ENCODE results near the gene VRK2.
"Not testable (repeated sequence)": the region's sequence is repeated elsewhere in the genome, so short reads cannot be mapped to it uniquely, and the experiment has no call there.

VRK2 gene

DNA sequence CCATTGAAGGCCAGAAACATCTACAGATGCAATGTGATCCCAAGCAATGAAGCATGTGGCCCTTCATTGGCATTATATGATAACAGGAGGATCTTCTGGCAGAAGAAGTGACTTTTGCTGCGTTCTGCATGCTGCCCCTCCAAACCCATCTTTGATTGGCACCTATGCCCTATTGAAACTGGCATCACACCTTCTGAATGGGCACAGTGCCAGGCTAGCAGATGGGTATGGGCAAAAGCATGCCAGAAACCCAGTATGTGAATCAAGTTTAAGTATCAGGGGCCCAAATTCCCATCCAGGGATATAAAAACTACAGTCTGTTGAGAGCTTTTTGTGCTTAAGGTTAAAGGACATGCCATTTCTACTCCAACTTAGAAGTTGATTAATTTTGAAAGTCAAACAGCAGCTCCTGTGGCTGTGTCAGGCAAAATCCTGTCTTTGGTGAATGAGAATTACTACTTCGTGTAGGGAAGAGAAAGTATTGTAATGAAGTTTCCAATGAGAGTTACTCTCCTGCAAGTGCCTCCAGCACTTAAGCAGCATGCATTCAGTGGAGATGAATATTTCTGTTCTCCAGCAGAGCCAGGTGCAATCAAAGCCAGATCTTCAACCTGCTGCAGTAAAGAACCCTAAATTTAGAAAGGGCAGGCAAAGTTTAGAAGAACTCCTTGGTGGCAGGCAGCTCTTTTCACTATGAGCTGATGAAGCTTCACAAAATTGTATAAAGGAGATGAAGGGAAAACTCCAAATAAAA lies 8.6 kb downstream of the VRK2 start:
- DNase-seq (ENCODE audit: low spot score), result no peak

DNA sequence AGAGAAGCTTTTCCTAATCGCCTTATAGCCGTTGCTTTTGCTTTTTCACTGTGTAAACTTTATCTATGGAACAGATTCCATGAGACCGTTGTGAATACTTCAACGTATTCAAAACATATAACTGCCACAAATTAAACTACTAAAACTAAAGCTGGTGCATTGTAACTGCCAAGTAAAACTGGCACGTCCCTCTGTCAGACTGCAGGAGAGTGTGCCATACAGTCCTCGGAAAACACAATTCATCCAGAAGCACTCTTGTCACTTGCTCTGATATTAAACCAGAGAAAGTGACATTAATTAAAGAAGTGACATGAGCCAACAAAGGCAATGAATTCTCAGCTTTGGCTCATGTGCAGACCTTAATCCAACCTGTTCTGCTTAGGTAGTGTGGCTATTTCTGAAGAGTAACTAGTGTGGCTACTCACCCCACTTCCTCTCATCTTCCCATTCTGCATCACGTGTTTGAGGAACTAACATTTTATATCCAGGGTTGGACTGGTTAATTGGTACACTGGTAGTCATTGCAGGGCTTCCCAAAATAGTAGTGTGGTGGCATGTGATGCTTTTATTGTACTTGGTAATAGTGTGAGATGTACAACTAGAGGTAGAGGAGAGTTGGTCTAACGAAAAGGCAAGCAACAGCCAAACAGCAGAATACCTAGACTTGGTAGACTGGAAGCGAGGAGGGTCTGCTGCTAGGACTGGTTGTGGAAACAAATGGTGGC lies 9.7 kb downstream of the VRK2 start:
- DNase-seq (ENCODE audit: low spot score), result no peak

DNA sequence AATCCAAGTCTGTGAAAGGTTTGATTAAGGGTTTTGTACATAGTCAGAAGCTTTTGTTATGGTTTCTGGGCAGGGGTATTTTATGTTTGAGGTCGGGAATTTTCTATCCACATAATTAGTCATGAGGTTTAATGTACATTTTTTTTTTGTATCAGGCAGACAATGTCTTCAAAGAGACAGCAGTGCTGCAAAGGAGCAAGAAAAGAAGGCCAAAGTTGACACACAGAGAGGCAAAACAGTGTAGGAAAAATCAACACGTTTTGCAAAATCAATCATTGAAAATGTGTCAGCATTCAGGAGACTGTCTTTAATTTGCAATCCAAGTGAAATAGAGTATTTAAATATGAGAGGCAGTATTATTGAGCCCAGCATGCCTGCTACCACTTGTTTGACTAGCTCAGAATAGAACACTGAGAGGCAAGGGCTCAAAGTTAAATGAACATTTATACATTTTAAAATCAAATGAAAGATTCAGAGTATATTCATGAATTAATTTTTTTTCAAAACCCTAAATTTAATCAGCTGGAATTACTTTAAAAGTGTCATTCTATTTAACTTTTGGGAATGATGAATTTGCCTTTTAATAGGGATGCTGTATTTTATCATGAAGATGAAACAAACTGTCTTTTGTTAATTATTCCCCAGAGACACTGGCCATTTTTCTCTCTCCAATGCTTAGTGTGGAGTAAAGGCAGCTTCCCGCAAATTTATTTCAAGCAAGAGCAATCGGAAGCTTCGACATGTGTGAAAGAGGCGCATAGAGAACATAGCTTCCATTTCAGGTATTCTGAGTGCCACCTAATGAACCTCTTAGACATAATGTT lies 11.3 kb downstream of the VRK2 start:
- no peak for DNase-seq (ENCODE audit: low spot score)

DNA sequence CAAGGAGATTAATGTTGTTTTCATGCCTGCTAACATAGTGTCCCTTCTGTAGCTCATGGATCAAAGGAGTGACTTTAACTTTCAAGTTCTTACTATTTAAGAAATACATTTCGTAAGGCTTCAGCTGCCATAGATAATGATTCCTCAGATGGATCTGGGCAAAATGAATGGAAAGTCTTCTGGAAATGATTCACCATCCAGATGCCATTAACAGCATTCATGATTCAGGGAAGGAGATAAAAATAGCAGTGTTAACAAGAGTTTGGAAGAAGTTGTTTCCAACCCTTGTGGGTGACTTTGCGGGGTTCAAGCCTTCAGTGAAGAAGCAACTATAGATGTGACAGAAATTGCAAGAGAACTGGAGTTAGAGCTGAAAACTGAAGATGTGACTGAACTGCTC lies 17.0 kb downstream of the VRK2 start:
- DNase-seq (ENCODE audit: low spot score), result peak; percentile 46

DNA sequence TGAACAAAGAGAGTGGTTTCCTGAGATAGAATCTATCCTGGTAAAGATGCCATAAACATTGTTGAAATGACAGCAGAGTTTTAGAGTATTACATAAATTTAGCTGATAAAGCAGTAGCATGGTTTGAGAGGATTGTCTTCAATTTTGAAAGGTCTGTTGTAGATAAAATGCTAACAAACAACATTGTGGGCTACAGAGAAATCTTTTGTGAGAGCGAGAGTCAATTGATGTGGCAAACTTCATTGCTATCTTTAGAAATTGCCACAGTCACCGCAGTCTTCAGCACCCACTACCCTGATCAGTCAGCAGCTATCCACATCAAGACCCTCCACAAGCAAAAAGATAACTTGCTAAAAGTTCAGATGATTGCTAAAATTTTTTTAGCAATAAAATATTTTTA lies 17.5 kb downstream of the VRK2 start:
- no peak for DNase-seq (ENCODE audit: low spot score)

DNA sequence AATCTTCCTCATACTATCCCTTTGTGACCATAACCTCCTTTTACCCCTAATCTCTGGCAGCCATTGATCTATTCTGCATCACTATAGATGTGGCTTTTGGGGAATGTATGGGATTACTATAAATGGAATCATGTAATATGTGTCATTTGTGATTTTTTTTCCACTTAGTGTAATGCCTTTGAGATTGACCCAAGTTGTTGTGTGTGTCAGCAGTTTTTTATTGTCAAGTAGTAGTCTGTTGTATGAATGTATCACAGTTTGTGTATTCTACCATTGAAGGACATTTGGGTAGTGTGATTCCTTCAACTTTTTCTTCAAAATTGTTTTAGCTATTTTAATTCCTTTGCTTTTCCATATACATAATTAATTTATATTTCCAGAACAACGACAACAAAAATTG lies 18.6 kb downstream of the VRK2 start:
- DNase-seq (ENCODE audit: low spot score), result no peak

DNA sequence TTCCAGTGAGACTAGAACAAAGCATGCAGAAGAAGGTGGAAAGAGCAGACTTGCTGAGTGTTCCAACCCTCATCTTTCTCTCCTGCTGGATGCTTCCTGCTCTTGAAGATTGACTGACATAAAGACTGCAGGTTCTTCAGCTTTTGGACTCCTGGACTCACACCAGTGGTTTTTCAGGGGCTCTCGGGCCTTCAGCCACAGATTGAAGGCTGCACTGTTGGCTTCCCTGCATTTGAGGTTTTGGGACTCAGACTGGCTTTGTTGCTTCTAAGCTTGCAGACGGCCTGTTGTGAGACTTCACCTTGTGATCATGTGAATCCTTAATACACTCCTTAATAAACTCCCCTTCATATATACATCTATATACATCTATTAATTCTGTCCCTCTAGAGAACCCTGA lies 20.4 kb downstream of the VRK2 start:
- DNase-seq (ENCODE audit: low spot score), result no peak

DNA sequence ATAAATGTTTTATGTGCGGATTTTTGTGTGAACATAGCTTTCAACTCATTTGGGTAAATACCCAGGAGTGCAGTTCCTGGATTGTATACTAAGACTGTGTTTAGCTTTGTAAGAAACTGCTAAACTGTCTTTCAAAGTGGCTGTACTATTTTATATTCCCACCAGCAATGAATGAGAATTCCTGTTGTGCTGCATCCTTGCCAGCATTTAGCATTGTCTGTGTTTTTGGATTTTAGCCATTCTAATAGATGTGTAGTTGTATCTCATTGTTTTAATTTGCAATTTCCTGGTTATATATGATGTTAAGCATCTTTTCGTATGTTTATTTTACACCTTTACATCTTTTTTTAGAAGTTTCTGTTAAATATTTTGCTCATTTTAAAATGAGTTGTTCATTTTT lies 24.2 kb downstream of the VRK2 start:
- no peak for DNase-seq (ENCODE audit: low spot score)

DNA sequence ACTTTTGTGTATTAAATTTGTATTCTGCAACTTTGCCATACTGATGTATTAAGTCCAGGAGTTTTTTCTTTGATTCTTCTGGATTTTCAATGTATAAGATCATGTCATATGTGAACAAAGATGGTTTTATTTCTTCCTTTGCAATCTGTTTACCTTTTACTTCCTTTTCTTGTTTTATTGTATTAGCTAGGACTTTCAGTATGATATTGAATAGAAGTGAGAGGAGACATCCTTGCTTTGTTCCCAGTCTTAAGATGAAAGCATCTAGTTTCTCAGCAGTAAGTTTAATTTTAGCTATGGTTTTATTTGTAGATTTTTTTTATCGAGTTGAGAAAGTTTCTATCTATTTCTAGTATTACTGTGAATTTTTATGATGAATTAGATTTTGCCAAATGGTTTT lies 25.5 kb downstream of the VRK2 start:
- DNase-seq (ENCODE audit: low spot score), result no peak

DNA sequence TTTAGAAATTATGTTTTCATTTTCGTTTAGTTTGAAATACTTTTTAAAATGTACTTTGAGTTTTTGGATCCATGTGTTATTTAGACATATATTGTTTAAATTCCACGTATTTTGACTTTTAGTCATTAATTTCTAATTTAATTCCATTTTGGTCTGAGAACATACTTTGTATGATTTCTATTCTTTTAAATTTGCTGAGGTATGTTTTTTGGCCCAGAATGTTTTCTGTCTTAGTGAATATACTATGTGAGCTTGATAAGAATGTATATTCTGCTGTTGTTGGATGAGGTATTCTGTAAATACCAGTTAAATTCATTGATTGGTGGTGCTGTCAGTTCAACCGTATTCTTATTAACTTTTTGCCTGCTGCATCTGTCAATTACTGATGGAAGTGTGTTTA lies 26.4 kb downstream of the VRK2 start:
- no peak for DNase-seq (ENCODE audit: low spot score)

DNA sequence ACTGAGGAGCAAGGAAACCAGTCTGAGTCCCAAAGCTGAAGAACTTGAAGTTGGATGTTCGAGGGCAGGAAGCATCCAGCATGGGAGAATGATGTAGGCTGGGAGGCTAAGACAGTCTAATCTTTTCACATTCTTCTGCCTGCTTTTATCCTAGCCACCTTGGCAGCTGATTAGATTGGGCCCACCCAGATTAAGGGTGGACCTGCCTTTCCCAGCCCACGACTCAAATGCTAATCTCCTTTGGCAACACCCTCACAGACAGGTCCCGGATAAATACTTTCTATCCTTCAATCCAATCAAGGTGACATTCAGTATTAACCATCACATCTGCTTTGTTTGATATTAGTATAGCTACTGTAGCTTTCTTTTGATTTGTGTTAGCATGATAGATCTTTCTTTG lies 27.1 kb downstream of the VRK2 start:
- no peak for DNase-seq (ENCODE audit: low spot score)

DNA sequence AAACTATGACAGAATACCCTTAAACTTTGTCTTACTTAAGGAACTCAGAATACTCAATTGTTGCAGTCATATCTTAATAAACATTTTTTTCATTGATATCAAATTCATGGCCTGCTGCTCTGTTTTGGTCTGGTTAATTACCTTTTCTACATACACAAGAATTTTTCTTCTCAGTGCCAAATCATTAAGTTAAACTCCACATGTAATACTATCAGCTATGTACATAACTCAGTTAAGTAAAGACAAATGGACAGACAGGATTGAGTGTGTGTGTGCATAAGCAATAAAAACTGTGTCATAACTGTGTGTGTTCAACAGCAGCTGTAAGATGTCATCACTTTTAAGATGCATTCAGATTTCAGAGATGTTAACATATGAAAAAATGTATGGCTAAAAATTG lies 34.4 kb downstream of the VRK2 start:
- no peak for DNase-seq (ENCODE audit: low spot score)

DNA sequence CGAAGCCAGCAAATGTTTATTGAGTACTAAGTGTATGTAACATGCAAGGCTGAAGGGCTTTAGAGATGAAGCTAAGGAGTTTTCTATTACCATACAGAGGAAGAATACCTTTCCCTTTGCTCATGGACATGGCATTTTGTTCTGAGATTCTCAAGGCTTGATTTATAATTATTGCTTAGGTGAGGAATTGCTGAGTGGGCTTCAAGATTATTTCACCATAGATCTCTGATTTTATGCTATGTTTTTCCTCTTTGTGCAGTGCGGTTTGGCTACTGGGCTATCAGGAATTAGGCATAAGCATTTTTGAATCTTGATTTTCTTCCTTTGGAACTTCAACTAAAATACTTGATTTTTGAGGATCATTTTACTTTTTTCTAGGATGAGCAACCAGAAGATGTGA lies 42.5 kb downstream of the VRK2 start:
- no peak for DNase-seq (ENCODE audit: low spot score)

DNA sequence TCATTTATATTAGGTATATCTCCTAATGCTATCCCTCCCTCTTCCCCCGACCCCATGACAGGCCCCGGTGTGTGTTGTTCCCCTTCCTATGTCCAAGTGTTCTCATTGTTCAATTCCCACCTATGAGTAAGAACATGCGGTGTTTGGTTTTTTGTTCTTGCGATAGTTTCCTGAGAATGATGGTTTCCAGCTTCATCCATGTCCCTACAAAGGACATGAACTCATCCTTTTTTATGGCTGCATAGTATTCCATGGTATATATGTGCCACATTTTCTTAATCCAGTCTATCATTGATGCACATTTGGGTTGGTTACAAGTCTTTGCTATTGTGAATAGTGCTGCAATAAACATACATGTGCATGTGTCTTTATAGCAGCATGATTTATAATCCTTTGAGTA lies 46.2 kb downstream of the VRK2 start:
- not testable (repeated sequence) for DNase-seq (ENCODE audit: low spot score)

DNA sequence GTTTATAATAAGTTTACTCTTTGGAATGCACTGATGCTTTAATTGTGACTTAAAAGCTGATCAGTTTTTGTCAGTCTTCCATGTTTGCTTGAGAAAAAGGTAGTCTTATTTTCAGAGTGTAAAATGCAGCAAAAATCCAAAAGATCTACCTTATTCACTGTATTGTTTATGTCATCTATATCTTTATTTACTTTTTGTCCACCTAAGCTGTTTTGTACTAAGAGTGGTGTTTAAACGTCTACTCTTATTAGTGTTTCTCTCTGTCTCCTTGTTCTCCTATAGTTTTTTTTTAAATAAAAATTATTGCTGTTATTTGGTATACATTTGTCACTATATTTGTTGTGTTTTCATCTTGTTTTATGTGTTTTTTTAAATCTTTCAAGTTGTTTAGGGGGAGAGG lies 50.4 kb downstream of the VRK2 start:
- DNase-seq (ENCODE audit: low spot score), result no peak

DNA sequence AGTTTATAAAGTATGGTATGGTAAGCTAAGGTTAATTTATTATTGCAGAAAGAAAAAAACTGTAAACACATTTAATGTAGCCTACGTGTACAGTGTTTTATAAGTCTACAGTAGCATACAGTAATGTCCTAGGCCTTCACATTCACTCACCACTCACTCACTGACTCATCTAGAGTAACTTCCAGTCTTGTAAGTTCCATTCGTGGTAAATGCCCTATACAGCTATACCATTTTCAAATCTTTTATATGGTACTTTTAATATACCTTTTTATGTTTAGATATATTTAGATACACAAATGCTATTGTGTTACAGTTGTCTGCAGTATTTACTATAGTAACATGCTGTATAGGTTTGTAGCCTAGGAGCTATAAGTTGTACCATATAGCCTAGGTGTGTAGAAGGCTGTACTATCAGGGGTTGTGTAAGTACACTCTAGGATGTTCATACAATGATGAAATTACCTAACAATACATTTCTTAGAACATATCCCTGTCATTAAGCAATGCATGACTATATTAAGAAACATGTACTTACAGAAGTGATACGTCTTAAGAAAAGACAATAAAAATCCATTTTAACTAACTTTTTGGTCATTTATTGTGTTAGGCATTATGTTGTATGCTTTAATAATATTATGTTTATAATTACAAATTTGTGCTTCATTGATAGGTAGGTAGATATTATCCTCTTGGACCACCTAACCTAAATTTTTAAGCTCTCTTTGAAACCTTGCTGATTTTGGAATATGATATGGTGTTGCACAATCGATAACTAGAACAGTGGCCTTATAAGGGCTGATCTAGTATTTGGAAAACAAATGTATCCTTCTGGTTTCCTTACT lies 51.9 kb downstream of the VRK2 start:
- DNase-seq (ENCODE audit: low spot score), result no peak

DNA sequence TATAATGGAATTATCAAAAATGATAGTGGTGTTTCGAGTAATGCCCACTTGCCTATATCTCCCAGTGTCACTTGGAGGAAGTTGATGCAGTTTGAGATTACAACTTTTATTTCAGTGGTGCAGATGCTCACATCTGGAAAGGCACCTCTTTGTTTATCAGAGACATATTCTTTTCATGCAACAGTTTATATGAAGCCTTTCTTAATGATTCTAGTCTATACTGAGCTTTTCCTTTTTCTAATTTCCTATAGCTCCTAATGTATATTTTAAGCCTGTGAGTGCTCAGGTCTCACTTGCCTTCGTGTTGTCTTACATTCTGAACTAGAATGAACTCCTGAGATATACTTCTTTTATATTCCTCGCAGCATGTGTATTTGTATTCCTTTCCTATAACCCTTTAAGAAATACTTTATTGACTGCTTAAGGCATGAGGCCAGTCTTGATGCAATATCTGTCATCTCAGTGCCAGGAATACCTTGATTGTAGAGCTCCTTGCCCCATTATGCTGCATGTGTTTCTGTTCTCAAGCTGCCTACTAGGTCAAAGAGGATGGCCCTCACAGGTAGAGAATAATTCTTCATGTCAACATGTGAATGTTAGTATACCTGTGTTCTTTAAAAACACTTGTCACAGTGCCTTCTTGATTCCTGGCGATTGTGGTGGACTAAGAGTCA lies 52.6 kb downstream of the VRK2 start:
- no peak for DNase-seq (ENCODE audit: low spot score)

DNA sequence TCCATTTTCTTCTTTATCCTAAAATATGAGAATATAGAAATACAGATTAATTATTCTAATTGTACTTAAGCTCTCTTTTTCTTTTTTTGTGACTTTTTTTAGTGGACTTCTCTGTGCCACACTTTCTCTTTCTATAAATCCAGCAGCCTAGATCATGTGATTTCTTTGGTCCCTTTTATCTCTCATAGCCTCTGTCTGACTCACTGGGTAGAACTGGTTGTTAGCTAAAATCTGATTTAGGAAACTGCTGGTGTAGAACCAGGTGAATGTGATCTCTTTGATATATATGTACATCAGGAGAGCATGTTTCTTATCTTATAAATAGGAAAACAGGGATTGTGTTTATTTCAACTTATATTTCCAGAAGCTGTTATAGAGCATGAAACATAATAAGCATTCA lies 54.9 kb downstream of the VRK2 start:
- no peak for DNase-seq (ENCODE audit: low spot score)

DNA sequence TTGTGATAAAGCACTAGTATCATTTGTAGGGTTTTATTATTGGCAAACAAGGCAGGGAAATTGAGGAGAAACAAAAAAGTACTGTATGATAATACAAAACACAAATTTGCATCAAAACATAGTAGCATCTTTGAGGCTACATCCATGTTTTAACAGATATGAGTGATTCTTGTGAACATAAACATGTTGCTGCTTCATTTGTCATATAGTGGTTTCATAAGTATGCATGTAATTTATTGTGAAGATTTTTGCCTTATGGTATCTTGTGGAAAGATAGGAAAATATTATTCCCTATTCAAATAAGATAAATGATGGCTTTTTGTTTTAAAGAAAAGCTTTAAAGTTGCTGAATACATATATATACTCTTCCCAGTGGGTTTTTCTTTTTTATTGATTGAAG lies 60.3 kb downstream of the VRK2 start:
- no peak for DNase-seq (ENCODE audit: low spot score)

DNA sequence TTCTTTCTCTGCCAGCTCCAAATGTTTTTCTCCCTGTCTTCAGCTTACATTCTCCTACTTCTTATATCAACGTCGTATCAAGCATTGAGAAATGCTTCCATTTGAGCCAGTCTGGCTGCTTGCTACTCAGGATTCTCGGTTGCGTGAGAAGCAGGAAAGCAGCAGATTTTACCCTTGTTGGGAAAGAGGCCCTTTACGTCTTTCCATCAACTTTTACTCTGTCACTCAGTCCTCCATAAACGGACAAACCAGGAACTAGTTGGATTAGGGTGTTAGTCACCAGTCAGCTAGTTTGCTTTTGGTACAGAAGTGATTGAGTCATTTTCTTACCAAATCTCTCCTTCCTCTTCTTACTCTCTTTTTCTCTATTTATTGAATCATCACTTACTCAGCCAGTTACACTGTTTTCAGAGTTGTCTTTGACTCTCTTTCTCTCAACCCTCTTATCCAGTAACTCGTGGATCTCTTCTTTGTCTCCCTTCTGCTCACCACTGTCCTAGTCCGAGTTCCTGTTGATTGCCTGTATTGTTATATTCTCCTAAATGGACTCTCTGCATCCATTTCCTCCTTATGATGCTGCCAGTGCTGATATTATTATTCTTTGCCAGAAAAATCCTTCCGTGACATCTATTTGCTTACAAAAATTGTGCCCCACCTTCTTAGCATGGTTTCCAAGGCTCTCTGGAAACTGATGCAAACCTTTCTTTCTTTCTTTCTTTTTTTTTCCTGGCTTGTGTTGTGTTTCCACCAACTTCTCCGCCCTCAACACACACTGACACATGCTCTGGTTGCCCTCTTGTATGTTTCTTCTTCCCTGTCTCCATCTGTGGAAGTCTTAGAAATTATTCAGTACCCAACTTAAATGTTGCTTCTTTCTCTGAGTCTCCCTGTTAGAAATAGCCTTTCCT lies 61.5 kb downstream of the VRK2 start:
- DNase-seq (ENCODE audit: low spot score), result peak; percentile 54

Data from AG20443 (cell line).